GM19239 (cell line): Measurements from ENCODE around the gene STIMATE.
A peak's percentile ranks its signal among the peaks of the same experiment; 100 is the strongest.

Experiments
- DNase-seq: peaks from one replicate; pipeline ENCODE4 v3.0.0; 2011; ENCODE audit warnings: low spot score; ENCODE audit not compliant: insufficient read length
- FAIRE-seq: peaks from 2 replicates; lab custom pipeline; 2011; peaks lifted over from hg19 to GRCh38; lab: Jason Lieb, UNC

Gene STIMATE

GRCh38 chr3:52844290-52844975, 52.9 kb downstream of the STIMATE start:
- no peak for DNase-seq
- FAIRE-seq = no peak

GRCh38 chr3:52843881-52844280, 53.5 kb downstream of the STIMATE start:
- FAIRE-seq (no peak), DNase-seq (no peak)

- FAIRE-seq (no peak), DNase-seq (no peak)
Observed at GRCh38 chr3:52843108-52843865, 54.1 kb downstream of the STIMATE start.

GRCh38 chr3:52842424-52842823, 54.9 kb downstream of the STIMATE start:
- DNase-seq = no peak
- no peak for FAIRE-seq

GRCh38 chr3:52841981-52842340, 55.4 kb downstream of the STIMATE start:
- no peak for FAIRE-seq
- DNase-seq = no peak

GRCh38 chr3:52841211-52841980, 56.0 kb downstream of the STIMATE start:
- no peak for FAIRE-seq
- DNase-seq = no peak

- DNase-seq = no peak
Observed at GRCh38 chr3:52839892-52840545, 57.3 kb downstream of the STIMATE start.

GRCh38 chr3:52839268-52839575, 58.1 kb downstream of the STIMATE start:
- FAIRE-seq = peak; percentile 8
- no peak for DNase-seq

More at GRCh38 chr3:52839892-52840545, 57.3 kb downstream of the STIMATE start:
- no peak for FAIRE-seq

GRCh38 chr3:52838561-52839267, 58.6 kb downstream of the STIMATE start:
- DNase-seq = peak; percentile 31
- FAIRE-seq = peak; percentile 85

- DNase-seq (no peak), FAIRE-seq (peak; percentile 18)
Observed at GRCh38 chr3:52836986-52837385, 60.4 kb downstream of the STIMATE start.

- DNase-seq = no peak
- FAIRE-seq = no peak
Observed at GRCh38 chr3:52836471-52836845, 60.9 kb downstream of the STIMATE start.

GRCh38 chr3:52835766-52836470, 61.4 kb downstream of the STIMATE start:
- FAIRE-seq (no peak), DNase-seq (no peak)

- FAIRE-seq (no peak), DNase-seq (no peak)
Observed at GRCh38 chr3:52834871-52835501, 62.4 kb downstream of the STIMATE start, which contains the start of gene MUSTN1. Gene MUSTN1 (minus strand): TSS chr3:52835019. CDS start chr3:52834948, 71 bp downstream.

- FAIRE-seq = no peak
- DNase-seq = no peak
Observed at GRCh38 chr3:52833202-52833601, 64.1 kb downstream of the STIMATE start.

- DNase-seq (no peak), FAIRE-seq (no peak)
Observed at GRCh38 chr3:52831500-52832301, 65.6 kb downstream of the STIMATE start.

GRCh38 chr3:52830535-52831258, 66.7 kb downstream of the STIMATE start, which contains the start of gene ITIH4:
Gene ITIH4 (minus strand): TSS chr3:52830672. CDS start chr3:52830642, 30 bp downstream.
- no peak for FAIRE-seq
- DNase-seq = no peak

- DNase-seq = no peak
- FAIRE-seq = no peak
Observed at GRCh38 chr3:52829906-52830463, 67.4 kb downstream of the STIMATE start.
